Gastroesophageal sphincter (tissue), 4 donors: ENCODE measurements around the gene FAHD1. TPM values are rescaled to one million over a fixed set of nuclear protein-coding genes. Genes with fewer than 3 reads are reported as not detected.

Experiments
- ATAC-seq: fragments of 150-250 bp; one replicate; pipeline ENCODE4 v1.9.1; 2016; ENCODE audit warnings: mild to moderate bottlenecking, moderate library complexity
- H3K27ac ChIP-seq, 4 donors: fragments of 200-600 bp; sonication (generic) in 3 of 4; 1 replicate in 3 of 4; 2 replicates in 1 of 4; pipeline ENCODE4 v1.5.1; 2016 to 2019
- H3K27me3 ChIP-seq: fragments of 200-600 bp; sonication (generic); one replicate; pipeline ENCODE4 v1.5.1; 2019
- H3K36me3 ChIP-seq, 2 donors: fragments of 200-600 bp; sonication (generic); one replicate each; pipeline ENCODE4 v1.5.1; 2019; ENCODE audit warnings: control low read depth in 1 of 2
- H3K4me1 ChIP-seq, 3 donors: fragments of 200-600 bp; sonication (generic); 1 replicate in 2 of 3; 2 replicates in 1 of 3; pipeline ENCODE4 v1.5.1; 2016 to 2019; ENCODE audit warnings: control low read depth in 2 of 3
- H3K4me3 ChIP-seq, 2 donors: fragments of 200-600 bp; sonication (generic); one replicate each; pipeline ENCODE4 v1.5.1; 2019; ENCODE audit warnings: mild to moderate bottlenecking in 1 of 2, moderate library complexity in 1 of 2
- H3K9me3 ChIP-seq, 3 donors: fragments of 200-600 bp; sonication (generic); one replicate each; pipeline ENCODE4 v1.5.1; 2017 to 2019; ENCODE audit warnings: control low read depth in 2 of 3
- EP300 ChIP-seq: sonication (generic); formaldehyde crosslinking; IDR thresholded peaks from one replicate; pipeline ENCODE4 v1.6.1; 2017; ENCODE audit warnings: antibody characterized with exemption, mild to moderate bottlenecking
- POLR2A ChIP-seq, 2 donors: fragments of 450-650 bp; IDR thresholded peaks; one replicate each; pipeline ENCODE4 v1.6.1; 2017; ENCODE audit warnings: antibody characterized with exemption in 2 of 2, mild to moderate bottlenecking in 2 of 2, moderate library complexity in 1 of 2
- POLR2AphosphoS5 ChIP-seq: sonication (generic); formaldehyde crosslinking; IDR thresholded peaks from one replicate; pipeline ENCODE4 v1.6.1; 2017; ENCODE audit warnings: antibody characterized with exemption
- WGBS, 2 donors: methylation state at CpG; one replicate each; pipeline ENCODE4 v1.1.5; 2018; ENCODE audit warnings: low coverage in 1 of 2; 5-methylcytosine and 5-hydroxymethylcytosine counted together
- total RNA-seq, 4 donors: library from RNA; depleted of rRNA; stranded (reverse); fragments of >200 nt; gene quantifications; one replicate each; pipeline ENCODE4 v1.1.0, GENCODE V29; 2016
- TF ChIP-seq, protein P1 (sequence below), 4 experiments: fragments of 200-600 bp in 2 of 4; fragments of 450-650 bp in 2 of 4; sonication (generic) in 1 of 4; IDR thresholded peaks; one replicate each; pipeline ENCODE4 v1.5.1; 2017 to 2019; ENCODE audit warnings: antibody characterized with exemption in 4 of 4, mild to moderate bottlenecking in 2 of 4, moderate library complexity in 2 of 4

The FAHD1 gene
- total RNA-seq, 4 donors from 2014 or later, result 22.9 to 44.0 (median 30.2) TPM

GRCh38 chr16:1850981-1851380 lies 24.0 kb downstream of the FAHD1 start:
- no peak overlapping the region for H3K27ac ChIP-seq
- H3K9me3 ChIP-seq, result no peaks in the 10 kb centered on the region
- H3K4me1 ChIP-seq, result no peaks in the 10 kb centered on the region
- H3K36me3 ChIP-seq, result no peaks in the 10 kb centered on the region
- H3K4me3 ChIP-seq, result no peak overlapping the region
- no peak for ATAC-seq
- 66 to 73% methylated on average over 6 to 7 of the region's 7 CpGs for WGBS, 2 donors
- H3K27me3 ChIP-seq, result peaks cover 23% of the 10 kb centered on the region
- TF ChIP-seq EP300 (no peak), POLR2AphosphoS5 (no peak), POLR2A (IDR thresholded peaks at IDR 0.05) (no peak)
- TF ChIP-seq, protein P1, sequence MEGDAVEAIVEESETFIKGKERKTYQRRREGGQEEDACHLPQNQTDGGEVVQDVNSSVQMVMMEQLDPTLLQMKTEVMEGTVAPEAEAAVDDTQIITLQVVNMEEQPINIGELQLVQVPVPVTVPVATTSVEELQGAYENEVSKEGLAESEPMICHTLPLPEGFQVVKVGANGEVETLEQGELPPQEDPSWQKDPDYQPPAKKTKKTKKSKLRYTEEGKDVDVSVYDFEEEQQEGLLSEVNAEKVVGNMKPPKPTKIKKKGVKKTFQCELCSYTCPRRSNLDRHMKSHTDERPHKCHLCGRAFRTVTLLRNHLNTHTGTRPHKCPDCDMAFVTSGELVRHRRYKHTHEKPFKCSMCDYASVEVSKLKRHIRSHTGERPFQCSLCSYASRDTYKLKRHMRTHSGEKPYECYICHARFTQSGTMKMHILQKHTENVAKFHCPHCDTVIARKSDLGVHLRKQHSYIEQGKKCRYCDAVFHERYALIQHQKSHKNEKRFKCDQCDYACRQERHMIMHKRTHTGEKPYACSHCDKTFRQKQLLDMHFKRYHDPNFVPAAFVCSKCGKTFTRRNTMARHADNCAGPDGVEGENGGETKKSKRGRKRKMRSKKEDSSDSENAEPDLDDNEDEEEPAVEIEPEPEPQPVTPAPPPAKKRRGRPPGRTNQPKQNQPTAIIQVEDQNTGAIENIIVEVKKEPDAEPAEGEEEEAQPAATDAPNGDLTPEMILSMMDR (IDR thresholded peaks at IDR 0.05), result no peak

GRCh38 chr16:1851793-1852192 lies 24.8 kb downstream of the FAHD1 start:
- Histone ChIP-seq H3K27me3 (peaks cover 23% of the 10 kb centered on the region), H3K4me3 (no peak overlapping the region), H3K36me3 (no peaks in the 10 kb centered on the region), H3K4me1 (no peaks in the 10 kb centered on the region), H3K9me3 (no peaks in the 10 kb centered on the region), H3K27ac (no peak overlapping the region)
- ATAC-seq, result no peak
- TF ChIP-seq EP300, result no peak
- no peak for TF ChIP-seq POLR2A (IDR thresholded peaks at IDR 0.05)
- no peak for TF ChIP-seq POLR2AphosphoS5
- TF ChIP-seq, protein P1 (IDR thresholded peaks at IDR 0.05), result no peak
- WGBS, 2 donors, result 52 to 55% methylated on average over 4 of the region's 4 CpGs

- no peak overlapping the region for H3K27ac ChIP-seq
- no peaks in the 10 kb centered on the region for H3K4me1 ChIP-seq
- no peak for ATAC-seq
- peaks cover 63% of the 10 kb centered on the region for H3K27me3 ChIP-seq
- TF ChIP-seq, protein P1 (IDR thresholded peaks at IDR 0.05), result no peak
- TF ChIP-seq POLR2AphosphoS5 (no peak), EP300 (no peak), POLR2A (IDR thresholded peaks at IDR 0.05) (no peak)
- WGBS, 2 donors, result 22 to 33% methylated on average over 5 of the region's 5 CpGs
- H3K4me3 ChIP-seq, result no peak overlapping the region
- no peaks in the 10 kb centered on the region for H3K9me3 ChIP-seq
- no peaks in the 10 kb centered on the region for H3K36me3 ChIP-seq
Measured at GRCh38 chr16:1857433-1858097, 30.6 kb downstream of the FAHD1 start.

DNA sequence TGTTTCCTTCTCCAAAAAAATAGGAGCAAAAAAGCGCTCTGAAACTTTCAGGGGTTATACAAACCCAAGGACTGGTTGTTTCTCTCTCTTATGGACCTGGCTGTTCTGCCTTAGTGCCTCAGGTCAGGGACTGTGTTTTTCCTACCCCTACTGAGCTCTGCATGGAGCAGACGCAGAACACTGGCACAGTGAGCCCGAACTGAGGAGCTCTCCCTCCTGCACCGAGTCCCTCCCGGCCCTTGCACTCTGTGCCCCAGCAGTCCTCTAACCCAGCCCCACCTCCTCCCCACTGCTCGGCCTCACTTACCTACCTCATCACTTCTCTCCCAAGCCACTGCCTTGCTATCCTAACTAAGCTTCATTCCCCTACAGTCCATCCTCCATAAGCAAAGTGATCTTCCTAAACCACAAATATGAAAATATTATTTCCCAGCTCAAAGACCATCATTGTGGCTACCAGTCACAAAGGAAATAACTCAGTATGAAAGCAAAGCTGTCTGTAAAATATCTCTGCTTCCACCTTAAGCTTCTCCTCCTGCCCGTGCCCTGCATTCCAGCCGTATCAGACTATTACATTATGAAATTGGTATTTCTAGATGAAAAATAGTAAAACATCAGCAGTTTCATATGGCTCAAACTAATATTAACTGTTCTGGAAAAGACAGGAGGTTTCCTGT lies 31.3 kb downstream of the FAHD1 start:
- Histone ChIP-seq H3K9me3 (no peaks in the 10 kb centered on the region), H3K36me3 (no peaks in the 10 kb centered on the region), H3K4me3 (no peak overlapping the region), H3K4me1 (no peaks in the 10 kb centered on the region), H3K27ac (no peak overlapping the region), H3K27me3 (peaks cover 69% of the 10 kb centered on the region)
- TF ChIP-seq, protein P1 (IDR thresholded peaks at IDR 0.05), result no peak
- no peak for TF ChIP-seq POLR2AphosphoS5
- no peak for TF ChIP-seq POLR2A (IDR thresholded peaks at IDR 0.05)
- no peak for TF ChIP-seq EP300
- whole genome bisulfite sequencing, 2 donors, result 16 to 22% methylated on average over 8 of the region's 8 CpGs
- ATAC-seq, result no peak

- no peaks in the 10 kb centered on the region for H3K9me3 ChIP-seq
- no peak overlapping the region for H3K27ac ChIP-seq
- 17 to 20% methylated on average over 1 to 8 of the region's 8 CpGs for WGBS, 2 donors
- no peak for ATAC-seq
- no peaks in the 10 kb centered on the region for H3K4me1 ChIP-seq
- TF ChIP-seq, protein P1 (IDR thresholded peaks at IDR 0.05), result no peak
- TF ChIP-seq POLR2A (IDR thresholded peaks at IDR 0.05), result no peak
- no peak for TF ChIP-seq EP300
- TF ChIP-seq POLR2AphosphoS5, result no peak
- H3K36me3 ChIP-seq, result no peaks in the 10 kb centered on the region
- peaks cover 74% of the 10 kb centered on the region for H3K27me3 ChIP-seq
- no peak overlapping the region for H3K4me3 ChIP-seq
Measured at GRCh38 chr16:1859650-1860049, 32.6 kb downstream of the FAHD1 start.
